Panc1 (cell line): ENCODE data around the gene SLFN12L. TPM values are rescaled to one million over a fixed set of nuclear protein-coding genes. Genes with fewer than 3 reads are reported as not detected.
"Not testable (repeated sequence)": the region's sequence is repeated elsewhere in the genome, so short reads cannot be mapped to it uniquely, and the experiment has no call there.

Source experiments
- ATAC-seq: fragments of 200-7000 bp; cut with Tn5 transposase; 2 replicates; pipeline ENCODE4 v1.9.1; 2020; ENCODE audit warnings: mild to moderate bottlenecking, moderate library complexity
- BruUV-seq: library from RNA; stranded (reverse); fragments of 400-500 nt; replicated peaks from 2 replicates; lab custom pipeline; 2021; lab: Mats Ljungman, UMichigan
- CTCF ChIA-PET: fragments of 300-600 bp; sonication (Branson Sonifier 250); formaldehyde crosslinking; loops from one replicate; lab custom pipeline; 2022; ENCODE audit warnings: antibody characterized with exemption; lab: Charles Lee
- POLR2A ChIA-PET: fragments of 300-600 bp; sonication (Branson Sonifier 250); formaldehyde crosslinking; loops from one replicate; lab custom pipeline; 2022; ENCODE audit warnings: antibody characterized with exemption; lab: Charles Lee
- DNase-seq: peaks from one replicate; pipeline ENCODE4 v3.0.0-alpha.2; 2010; ENCODE audit warnings: low read depth, low spot score
- H3K27ac ChIP-seq: 2 replicates; pipeline ENCODE4 v1.5.1; 2011; ENCODE audit warnings: mild to moderate bottlenecking, low read length, inconsistent platforms
- H3K27me3 ChIP-seq: fragments of 200-500 bp; sonication (Bioruptor generic); 2 replicates; pipeline ENCODE4 v1.6.0; 2014; ENCODE audit warnings: low read length, inconsistent platforms; ENCODE audit not compliant: control insufficient read depth, insufficient read depth
- H3K36me3 ChIP-seq: fragments of 200-500 bp; sonication (Bioruptor generic); 2 replicates; pipeline ENCODE4 v1.5.1; 2014; ENCODE audit warnings: inconsistent platforms, mild to moderate bottlenecking, low read length, moderate library complexity; ENCODE audit not compliant: control insufficient read depth, insufficient read depth
- H3K4me1 ChIP-seq: 2 replicates; pipeline ENCODE4 v1.5.1; 2011; ENCODE audit warnings: inconsistent platforms, mild to moderate bottlenecking, low read length, moderate library complexity; ENCODE audit not compliant: control insufficient read depth, insufficient read depth
- H3K4me3 ChIP-seq, 2 experiments: 2 replicates each; pipeline ENCODE4 v1.5.1; 2011 to 2012; ENCODE audit warnings: low read depth in 2 of 2, low read length in 2 of 2, mild to moderate bottlenecking in 2 of 2, inconsistent platforms in 1 of 2, moderate library complexity in 1 of 2
- H3K9me3 ChIP-seq: fragments of 200-500 bp; sonication (Bioruptor generic); 2 replicates; pipeline ENCODE4 v1.5.1; 2014; ENCODE audit warnings: low read depth, mild to moderate bottlenecking, inconsistent platforms, low read length, moderate library complexity; ENCODE audit not compliant: control insufficient read depth, insufficient read depth
- CTCF ChIP-seq: fragments of 450-650 bp; IDR thresholded peaks from 2 replicates; pipeline ENCODE4 v1.5.1; 2017; ENCODE audit warnings: mild to moderate bottlenecking
- POLR2AphosphoS5 ChIP-seq: IDR thresholded peaks from 2 replicates; pipeline ENCODE4 v1.6.1; 2012; ENCODE audit warnings: mild to moderate bottlenecking, low read depth, low read length, moderate library complexity
- REST ChIP-seq, 2 experiments: IDR thresholded peaks; 2 replicates each; pipeline ENCODE4 v1.6.1; 2011 to 2012; ENCODE audit warnings: low read depth in 2 of 2, control low read depth in 1 of 2, low read length in 1 of 2, mild to moderate bottlenecking in 1 of 2, moderate library complexity in 1 of 2; ENCODE audit not compliant: insufficient read depth in 1 of 2
- SIN3A ChIP-seq: IDR thresholded peaks from 2 replicates; pipeline ENCODE4 v1.6.1; 2012; ENCODE audit warnings: low read depth, mild to moderate bottlenecking, low read length, moderate library complexity, borderline replicate concordance; ENCODE audit not compliant: insufficient read depth
- TCF7L2 ChIP-seq: IDR thresholded peaks from 2 replicates; pipeline ENCODE4 v1.6.1; 2011; ENCODE audit warnings: mild to moderate bottlenecking, low read depth, low read length, inconsistent platforms
- in situ Hi-C: cut with HindIII; loops from 2 replicates; pipeline ENCODE4 v1.10.0; 2016; ENCODE audit warnings: low sequenced_read_pairs, low pct_unique_long_range_greater_than_20kb
- intact Hi-C: fragments of 100-400 bp; cut with micrococcal nuclease; formaldehyde crosslinking; loops from one replicate; pipeline ENCODE4 v1.10.0; 2022; ENCODE audit not compliant: unreplicated experiment
- total RNA-seq: library from RNA; stranded (reverse); gene quantifications from one replicate; pipeline ENCODE4 v1.2.1, GENCODE V29; 2021; ENCODE audit not compliant: unreplicated experiment

SLFN12L gene
- total RNA-seq, 1 experiment from 2014 or later, result 0.33 TPM

GRCh38 chr17:35568561-35568960 is 31.1 kb upstream of the SLFN12L start:
- intact Hi-C loops, result no loop called here
- no peak for DNase-seq

GRCh38 chr17:35566968-35567367 is 29.5 kb upstream of the SLFN12L start:
- no peak for TF ChIP-seq CTCF
- TF ChIP-seq TCF7L2, result no peak
- no peak for TF ChIP-seq REST (IDR thresholded peaks at IDR 0.05; ENCODE audit: insufficient read depth in 1 of 2, low read depth in 2 of 2, low read length in 1 of 2)
- TF ChIP-seq POLR2AphosphoS5, result no peak
- TF ChIP-seq SIN3A, result no peak
- DNase-seq (no peak), ATAC-seq (no peak)
- ChIA-PET CTCF (no interaction called here), POLR2A (interaction anchor here (0.5 to 0.6 kb wide), 2 partner anchors 80 to 87 kb away, joined by 3 to 4 read pairs; no protein-coding TSS in a partner anchor)
- peak overlapping the region; percentile 97 for H3K27ac ChIP-seq
- intact Hi-C loops (no loop called here), in situ Hi-C loops (no loop called here)
- peaks cover 6% of the 10 kb centered on the region; the same call in 1 of the 2 replicates for H3K36me3 ChIP-seq
- H3K4me1 ChIP-seq, result peaks cover 12% of the 10 kb centered on the region
- BruUV-seq, result TSS peak; percentile 96
- H3K27me3 ChIP-seq, result no peaks in the 10 kb centered on the region
- no peaks in the 10 kb centered on the region for H3K9me3 ChIP-seq
- peak overlapping the region; percentile 96 to 98 for H3K4me3 ChIP-seq

More at GRCh38 chr17:35568561-35568960, 31.1 kb upstream of the SLFN12L start:
- Histone ChIP-seq H3K4me3 (peak overlapping the region; percentile 96 to 98), H3K36me3 (peaks cover 6% of the 10 kb centered on the region; the same call in 1 of the 2 replicates), H3K4me1 (peaks cover 12% of the 10 kb centered on the region), H3K9me3 (no peaks in the 10 kb centered on the region), H3K27ac (peak overlapping the region; percentile 97), H3K27me3 (no peaks in the 10 kb centered on the region)
- no TSS peak for BruUV-seq
- ATAC-seq, result peak; percentile 74
- TF ChIP-seq POLR2AphosphoS5 (no peak), TCF7L2 (no peak), REST (IDR thresholded peaks at IDR 0.05; ENCODE audit: insufficient read depth in 1 of 2, low read depth in 2 of 2, low read length in 1 of 2) (no peak), CTCF (no peak), SIN3A (no peak)
- POLR2A ChIA-PET, result interaction anchor here (0.6 to 1.6 kb wide), 4 partner anchors 9 to 18 kb away, joined by 3 to 5 read pairs (median 4); partner anchors contain the start of gene AP2B1
- CTCF ChIA-PET, result interaction anchor here (0.6 to 0.7 kb wide), 2 partner anchors 18 to 27 kb away, joined by 3 read pairs; partner anchors contain the start of gene AP2B1
- in situ Hi-C loops, result no loop called here

- CTCF ChIA-PET, result interaction anchor here (1.1 kb wide), 1 partner anchor 29 kb away, joined by 13 read pairs; no protein-coding TSS in a partner anchor
- H3K36me3 ChIP-seq, H3K4me1 ChIP-seq, H3K4me3 ChIP-seq, in situ Hi-C loops, H3K27ac ChIP-seq, intact Hi-C loops, H3K27me3 ChIP-seq, BruUV-seq, POLR2A ChIA-PET, DNase-seq, H3K9me3 ChIP-seq, ATAC-seq: not testable (repeated sequence)
Measured at GRCh38 chr17:35563181-35563580, 25.7 kb upstream of the SLFN12L start.
